GM19238 (cell line): ENCODE results near the gene TNIP1.

ENCODE experiments used
- DNase-seq: peaks from one replicate; pipeline ENCODE4 v3.0.0; 2011; ENCODE audit warnings: low spot score; ENCODE audit not compliant: insufficient read length

TNIP1 gene

DNA sequence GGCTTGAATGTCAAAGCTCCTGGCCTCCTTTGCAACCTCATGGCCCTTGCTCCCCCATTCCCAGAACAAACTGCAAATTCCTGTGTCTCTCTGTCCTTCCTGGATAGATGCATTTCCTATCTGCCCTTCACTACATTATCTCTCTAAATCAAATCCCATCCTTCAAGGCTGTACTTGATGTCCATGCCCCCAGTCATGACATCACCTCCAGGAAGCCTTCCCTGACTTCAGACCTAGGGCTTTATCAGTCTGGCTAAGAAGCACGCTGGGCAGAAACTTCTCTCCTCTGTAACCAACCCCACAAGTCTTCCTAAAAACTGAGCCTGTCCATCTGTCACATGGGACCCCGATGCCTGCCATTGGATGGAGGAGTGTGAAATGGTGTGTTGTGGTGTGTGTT, 25.7 kb upstream of the TNIP1 start:
- no peak for DNase-seq

DNA sequence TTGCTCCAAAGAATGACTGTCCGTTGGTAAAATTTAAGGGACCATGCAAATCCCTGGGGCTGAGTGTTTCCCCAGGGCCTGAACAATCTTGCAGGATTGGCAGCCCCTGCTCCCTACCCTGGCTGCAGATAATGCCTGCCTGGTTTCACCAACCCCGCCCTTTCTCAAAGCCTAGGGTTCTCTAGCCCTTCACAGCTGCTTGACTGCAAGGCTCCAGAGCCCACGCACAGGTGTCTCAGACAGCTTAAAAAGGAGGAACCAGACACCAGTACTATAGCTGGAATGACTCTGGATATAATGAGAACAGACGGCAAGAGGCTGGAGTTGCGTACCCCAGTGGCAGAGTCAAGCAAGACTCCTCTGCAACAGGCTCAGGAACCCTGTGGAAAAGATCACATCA, 25.2 kb upstream of the TNIP1 start:
- no peak for DNase-seq

DNA sequence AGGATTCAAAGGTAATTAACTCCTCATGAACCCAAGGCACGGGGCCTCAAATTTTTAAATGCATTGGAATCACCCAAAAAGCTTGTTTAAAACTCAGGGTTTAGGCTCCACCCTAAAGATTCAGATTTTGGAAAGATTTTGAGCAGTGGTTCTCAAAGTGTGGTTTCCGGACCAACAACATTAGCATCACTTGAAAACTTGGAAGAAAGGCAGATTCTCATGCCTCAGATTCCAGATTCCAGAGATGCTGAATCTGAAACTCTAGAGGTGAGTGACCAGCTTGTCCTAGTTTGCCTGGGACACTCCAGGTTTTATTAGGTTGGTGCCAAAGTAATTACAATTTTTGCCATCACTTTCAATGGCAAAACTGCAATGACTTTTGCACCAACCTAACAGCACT, 24.7 kb upstream of the TNIP1 start:
- DNase-seq: no peak

DNA sequence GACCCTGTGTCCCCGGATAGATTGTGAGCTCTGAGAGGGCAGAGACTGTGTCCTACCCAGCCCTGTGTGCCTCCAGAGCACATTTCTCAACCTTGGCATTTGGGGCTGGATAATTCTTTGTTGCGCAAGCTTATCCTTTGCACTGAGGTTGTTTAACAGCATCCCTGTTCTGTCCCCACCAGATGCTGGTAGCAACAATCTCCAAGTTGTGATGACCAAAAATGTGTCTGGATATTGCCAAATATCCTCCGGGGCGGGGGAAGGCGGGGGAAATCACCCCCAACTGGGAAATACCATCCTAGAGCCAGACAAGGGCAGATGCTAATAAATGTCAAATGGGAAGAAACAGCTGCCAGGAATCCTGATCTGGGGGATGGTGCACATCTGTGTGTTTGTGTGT, 24.0 kb upstream of the TNIP1 start:
- DNase-seq: no peak

DNA sequence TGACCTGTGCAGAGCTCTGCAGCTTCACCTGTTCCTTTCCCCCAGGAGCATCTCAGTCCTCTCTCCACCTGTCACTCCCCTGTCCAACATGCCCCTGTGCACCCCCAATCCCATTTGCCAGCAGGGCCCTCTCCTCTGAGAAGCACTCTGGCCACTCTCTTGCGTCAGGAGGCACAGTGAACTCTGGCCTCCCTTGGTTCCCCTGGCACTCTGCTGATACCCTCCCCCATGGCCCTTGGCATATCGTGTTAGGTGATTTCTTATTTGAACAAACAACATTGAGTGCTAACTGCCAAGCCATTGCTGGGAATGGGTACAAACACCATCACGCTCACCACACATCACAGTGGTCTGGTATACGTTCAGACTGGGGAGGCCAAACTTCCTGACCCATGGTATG, 20.9 kb upstream of the TNIP1 start:
- no peak for DNase-seq

DNA sequence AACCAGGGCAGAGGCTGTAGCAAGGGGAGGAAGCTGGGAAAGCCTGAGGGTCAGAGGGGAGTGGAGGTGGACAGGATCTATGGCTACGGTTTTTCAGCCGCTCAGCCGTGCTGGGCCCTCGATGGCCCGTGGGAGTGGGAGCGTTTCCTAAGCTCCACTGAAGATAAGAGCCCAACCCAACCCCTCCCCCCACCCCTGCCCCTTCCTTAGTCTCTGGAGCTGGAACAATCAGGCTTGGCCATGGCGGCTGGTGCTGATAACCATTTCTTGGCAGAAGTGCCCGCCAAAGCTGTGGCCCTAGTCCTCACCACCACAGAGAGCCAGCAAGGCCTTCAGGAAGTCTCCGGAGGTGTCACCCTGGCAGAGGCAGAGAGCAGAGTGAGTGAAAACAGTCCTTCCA, 20.3 kb upstream of the TNIP1 start:
- DNase-seq: no peak

DNA sequence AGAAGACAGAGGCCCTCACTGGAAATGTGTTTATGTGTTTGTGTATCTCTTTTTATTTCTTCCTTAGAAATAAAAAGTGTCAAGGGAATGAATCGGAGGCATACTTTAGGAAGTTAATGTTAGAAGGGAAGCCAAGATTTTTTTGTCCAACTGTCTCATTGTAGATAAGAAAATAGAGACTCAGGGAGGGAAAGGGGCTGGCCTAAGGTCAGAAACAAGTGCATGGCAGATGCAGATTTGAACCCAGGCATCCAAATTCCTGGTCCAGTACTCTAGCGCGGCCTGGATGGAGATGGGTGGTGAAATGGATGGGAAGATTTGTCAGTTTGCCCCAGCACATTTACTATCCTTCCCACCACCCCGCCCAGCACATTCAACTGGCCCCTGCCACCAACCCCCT, 19.8 kb upstream of the TNIP1 start:
- DNase-seq: no peak

DNA sequence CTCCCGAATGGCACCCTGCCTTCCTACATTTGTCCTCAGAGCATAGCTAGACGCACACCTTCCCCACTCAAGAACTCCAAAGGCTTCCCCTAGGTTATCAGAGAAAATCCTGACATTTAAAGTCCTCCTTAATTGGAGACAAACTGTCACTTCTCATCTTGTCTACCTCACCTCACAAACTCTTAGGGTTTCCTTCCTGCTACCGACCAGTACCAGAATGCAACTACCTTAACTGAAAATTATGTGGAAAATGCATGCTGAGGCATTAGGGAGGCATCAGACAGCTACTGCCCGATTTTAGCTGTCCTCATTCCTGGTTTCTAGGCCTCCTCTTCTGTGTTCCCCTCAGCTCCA, 17.9 kb upstream of the TNIP1 start:
- no peak for DNase-seq

DNA sequence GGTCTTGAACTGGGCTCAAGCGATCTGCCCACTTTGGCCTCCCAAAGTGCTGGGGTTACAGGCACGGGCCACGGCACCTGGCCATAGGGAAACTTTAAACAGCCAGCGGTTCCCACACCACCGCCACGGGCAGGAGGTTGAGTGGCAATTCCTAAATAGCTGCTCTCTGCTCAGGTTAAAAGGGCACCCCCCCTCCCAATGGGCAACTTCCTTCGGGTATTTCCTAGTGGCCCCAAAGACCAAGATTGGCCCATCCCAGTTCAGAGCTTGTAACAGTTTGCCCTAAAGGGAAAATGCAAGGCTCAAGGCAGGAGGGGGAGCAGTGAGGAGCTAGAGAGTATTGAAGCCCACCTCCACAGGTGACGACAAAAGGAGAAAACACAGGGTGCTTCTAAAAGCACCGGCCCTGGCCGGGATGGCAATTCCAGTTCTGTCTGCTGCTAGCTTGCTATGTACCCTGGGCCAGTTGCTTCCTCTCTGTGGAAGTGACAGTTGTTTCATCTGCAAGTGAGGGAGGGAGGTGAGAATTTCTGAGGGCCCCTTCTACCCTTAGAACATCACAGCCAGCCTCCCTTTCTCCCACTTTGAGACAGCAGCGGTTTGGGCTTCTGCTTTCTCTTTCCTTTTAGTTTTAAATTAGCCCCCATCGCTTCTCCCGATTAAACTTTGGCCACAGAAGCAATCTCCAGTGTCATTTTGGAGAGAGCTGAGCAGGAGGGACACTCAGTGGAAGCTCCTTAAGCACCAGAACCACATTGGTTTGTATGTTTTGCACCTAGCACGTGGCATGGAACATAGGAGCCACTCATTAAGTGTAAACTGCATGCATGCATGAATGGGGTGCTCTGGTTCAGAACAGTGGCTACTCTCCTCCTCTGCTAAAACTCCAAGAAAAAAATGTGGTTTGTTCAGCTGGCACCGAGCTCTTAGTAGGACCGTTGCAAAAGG, 17.3 kb upstream of the TNIP1 start:
- DNase-seq: peak; percentile 53

DNA sequence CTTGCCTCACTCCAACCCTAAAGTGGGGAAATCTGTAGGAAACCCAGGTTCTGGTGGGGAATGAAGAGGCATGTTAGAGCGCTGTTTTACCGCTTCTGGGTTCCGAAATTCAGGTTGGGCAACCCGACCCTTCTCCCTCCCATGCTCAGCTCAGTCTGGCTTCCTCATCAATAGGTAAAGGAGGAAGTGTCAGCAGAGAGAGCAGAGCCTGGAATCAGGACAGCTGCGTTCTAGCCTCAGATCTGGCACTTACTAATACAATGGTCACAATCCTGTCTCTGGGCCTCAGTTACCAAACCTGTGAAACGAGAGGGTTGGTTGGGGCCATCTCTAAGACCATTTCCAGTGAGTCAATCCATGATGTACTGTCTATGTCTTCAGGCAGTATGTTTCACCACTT, 16.2 kb upstream of the TNIP1 start:
- no peak for DNase-seq

DNA sequence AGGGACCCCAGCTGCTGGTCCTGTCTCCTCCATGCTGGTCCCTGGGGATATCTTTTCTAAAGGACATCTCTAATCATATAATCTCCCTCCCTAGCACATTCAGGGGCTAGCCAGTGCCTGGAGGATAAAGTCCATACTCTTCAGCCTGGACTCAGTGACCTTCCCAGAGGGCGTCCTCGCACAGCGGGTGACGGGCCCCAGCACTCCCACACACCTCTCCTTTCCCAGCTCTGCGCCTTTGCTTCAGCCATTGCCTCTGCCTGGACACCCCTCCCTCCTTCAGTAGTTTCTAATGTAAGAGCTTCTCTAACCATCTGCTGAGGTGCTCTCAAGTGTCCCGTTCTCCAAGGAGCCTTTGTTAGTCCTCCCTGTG, 15.2 kb upstream of the TNIP1 start:
- DNase-seq: no peak

DNA sequence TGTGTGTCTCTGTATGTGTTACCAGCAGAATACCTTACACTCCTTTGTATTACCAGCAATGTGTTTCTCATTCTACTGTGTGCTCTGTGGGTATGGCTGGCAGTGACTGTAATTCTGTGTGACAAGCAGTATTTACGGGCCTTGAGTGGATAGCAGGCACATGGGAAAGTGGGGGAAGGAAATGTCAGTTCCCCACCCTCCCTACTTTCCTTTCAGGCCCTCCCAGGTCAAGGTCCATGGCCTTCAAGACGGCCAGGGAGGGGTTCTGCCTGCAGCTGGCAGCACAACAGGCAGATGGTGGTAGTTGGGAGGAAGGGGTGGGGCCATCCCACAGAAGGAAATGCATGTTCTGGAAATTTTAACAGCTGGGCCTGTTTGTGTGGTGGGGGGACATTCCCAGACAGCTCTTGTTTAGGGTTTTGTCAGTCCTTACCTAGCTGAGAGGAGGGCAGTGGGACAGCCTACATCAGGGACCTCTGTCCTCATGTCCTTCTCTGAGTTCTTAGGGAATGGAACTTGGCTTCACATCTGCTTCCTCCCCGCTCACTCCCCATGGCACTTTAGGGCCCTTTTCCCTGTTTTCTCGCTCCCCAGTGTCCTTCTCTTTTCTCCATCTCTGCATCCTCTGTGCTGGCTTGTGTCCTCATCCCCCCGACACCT, 14.6 kb upstream of the TNIP1 start:
- DNase-seq: no peak

DNA sequence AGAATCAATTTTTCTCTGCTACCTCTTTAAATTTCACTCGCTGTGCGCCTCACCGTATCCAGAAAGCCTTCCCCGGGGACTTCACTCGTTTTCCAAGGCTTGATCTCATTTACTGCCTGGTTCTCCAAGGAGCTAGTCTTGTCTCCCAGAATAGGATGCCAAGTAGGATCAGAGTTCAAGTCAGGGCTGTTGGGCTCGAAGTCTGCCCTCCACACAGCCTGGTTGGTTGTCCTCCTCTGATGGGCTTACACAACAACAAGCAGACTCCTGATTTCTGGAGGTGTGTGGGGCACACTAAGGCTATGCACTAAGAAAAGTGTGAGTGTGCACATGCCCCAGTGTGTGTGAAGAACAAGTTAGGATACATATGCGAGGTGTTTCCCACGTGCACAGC, 14.0 kb upstream of the TNIP1 start:
- DNase-seq: no peak

DNA sequence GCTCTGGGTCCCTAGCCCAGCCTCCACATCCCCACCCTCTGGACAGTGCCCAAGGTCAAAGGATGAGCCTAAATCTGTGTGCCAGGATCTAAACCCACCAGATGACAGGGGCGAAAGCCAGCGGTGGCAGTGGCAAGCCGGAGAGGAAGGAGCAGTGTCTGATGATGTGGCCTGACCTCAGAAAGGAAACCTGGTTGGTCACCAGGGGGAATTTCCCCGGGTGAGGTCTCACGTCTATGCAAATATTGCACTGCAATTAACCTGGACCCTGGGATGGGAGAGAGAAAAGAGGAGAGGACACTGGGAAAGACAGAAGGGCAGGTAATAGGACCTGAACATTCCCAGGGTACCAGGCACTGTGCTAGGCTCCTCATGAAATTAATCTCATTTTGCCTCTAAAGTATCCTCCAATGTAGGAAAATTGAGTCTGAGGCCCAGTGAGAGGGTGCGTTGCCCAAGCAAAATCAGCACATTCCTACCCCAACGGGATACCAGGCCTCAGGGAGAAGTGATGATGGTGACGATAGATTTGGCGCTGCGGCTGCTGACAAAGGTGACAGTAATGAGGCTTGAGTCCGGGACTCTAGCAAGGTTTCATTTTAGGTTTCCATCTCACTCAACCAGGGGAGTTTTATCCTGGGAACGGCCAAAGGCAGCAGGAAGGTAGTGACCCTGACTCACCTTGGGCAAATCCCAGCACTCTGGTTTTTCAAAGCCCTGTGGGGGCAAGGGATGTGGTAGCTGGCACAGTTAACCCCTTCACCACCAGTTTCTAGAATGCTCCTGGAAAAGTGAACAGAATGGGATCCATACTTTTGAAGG, 13.4 kb upstream of the TNIP1 start:
- DNase-seq: peak; percentile 60

DNA sequence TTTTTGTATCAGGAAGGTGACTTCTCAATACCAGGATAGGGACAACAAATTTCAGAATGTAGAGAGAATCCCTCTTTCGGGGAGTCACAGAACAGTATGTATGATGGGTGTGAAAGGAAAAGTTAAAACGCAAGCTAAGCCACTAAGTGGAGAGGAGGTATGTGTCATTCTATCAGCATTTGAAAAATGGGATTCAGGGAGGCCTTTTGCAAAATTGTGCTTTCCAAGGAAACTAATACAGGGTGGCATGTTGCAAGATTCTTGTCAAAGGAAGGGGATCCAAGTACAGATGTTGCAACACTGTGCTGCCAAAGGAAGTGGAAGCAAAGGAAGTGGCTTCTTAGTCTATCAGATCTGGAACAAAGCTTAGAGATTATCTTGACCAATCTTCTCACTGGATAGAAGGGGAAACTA, 12.6 kb upstream of the TNIP1 start:
- no peak for DNase-seq

DNA sequence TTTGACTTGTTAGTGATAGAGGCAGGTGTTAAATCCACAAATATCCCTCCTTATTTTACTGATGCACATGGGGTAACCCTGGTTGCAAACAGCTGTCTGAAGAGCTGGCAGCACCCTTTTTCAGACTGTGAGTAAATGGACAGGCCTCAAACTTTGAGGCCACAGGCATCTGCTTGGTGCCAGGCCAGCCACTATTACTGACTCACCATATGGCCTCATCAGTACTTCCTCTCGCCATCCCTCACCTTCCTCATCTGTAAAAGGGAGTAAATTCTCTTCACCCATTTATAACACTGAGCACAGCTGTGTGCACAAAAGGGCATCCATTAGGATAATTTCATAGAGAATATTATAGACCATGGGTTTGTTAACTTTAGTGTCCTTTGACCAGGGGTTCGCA, 11.9 kb upstream of the TNIP1 start:
- no peak for DNase-seq

DNA sequence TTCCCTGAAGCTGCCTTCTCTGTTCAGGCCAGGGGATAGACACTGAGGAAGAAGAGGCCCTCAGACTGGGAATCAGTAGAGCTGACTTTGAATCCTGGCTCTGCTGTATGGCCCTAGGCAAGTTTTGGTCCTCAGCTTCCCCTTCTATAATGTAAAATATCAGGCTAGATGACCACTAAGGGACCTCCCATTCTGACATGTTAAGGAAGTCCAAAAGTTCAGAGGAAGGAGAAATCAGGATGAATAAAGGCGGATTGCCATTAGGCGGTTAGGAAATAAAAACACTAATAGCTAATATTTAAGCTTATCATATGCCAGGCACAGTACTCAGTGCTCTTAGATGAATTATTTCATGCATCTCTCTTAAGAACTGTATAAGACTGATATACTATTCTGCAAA, 8.9 kb upstream of the TNIP1 start:
- no peak for DNase-seq

DNA sequence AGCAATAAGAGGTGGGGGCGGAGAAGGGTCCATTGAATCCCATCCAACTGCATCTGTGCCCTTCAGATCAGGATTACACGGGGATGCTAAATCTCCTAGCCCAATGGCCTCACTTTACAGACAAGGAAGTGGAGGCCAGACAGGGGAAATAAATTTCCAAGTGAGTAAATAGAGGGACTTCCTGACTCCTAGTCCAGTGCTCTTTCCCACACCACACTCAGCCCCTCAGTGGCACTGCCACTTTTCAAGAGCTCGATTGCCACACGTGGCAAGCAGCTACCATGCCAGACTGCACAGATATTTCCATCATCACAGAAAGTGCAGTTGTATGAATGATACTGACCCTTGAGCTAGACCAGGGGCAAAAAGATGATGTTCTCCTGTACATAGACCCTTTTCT, 8.2 kb upstream of the TNIP1 start:
- no peak for DNase-seq

DNA sequence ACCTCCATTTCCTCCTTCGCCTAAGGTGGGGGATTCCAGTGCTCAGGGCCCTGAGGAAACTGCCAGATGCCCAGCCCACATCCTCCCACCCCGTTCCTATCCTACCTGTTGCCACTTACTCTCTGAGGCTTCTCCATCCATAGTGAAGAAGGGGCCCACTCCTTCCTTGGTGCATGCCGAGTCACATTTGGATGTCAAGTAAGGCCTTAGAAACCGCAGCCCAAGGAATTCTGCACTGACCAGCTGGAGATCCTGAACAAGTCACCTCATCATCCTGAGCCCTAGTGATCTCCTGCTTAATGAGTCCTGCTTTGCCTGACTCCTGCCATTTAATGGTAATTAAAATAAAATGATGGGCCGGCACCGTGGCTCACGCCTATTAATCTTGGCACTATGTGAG, 6.7 kb upstream of the TNIP1 start:
- DNase-seq: no peak

DNA sequence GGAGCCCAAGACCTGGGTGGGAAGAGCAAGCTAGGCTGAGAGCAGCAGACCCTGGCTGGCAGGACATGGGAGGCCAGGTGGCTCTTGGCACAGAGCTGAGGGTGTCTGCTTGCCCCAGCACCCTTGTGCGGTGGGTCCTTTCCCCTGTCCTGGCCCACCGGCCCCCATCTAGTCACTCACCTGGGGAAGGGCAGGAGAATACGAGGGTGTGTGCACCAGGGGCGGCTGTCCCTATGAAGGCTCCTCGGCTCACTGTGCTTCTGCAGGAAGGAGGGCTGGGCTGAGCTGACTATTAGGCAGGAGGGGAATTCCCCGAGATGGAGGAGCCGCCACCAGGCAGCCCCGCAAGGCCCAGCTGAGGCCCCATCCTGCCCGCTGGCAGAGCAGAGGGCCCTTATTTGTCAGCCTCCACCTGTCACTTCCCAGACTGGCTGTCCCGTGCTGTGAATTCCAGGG, 6.1 kb upstream of the TNIP1 start:
- DNase-seq: peak; percentile 77

DNA sequence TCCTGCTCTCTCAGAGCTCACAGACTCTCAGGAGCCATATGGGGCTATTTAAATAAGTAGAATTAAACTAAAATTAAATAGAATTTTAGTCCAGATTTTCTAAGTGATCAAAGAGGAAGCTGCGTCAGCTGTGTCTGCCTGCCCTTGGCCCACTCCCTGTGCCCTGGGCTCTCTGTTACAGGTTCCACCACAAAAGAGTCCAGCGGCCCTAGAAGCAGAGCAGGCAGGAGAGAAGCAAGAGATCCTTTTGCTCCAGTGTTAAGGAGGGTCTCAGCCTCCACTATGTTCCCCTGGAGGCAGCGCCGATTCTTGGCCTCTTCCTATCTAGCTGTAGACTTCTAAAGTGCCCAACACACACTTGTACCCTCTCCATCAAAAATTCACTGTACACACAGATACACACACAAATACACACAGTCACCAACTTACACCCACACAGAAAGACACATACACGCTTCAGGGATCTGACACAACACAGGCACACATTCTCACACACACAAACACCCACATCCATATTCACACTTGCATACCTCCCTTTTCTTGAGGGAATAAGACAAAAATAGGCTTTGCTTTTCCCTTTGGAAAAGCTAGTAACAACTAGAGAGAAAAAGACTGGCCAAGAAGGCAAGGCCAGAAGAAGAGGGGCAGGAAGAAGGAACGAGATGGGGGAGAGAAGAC, 5.5 kb upstream of the TNIP1 start:
- DNase-seq: no peak
